Activated T-cell treated with anti-CD3 and anti-CD28 coated beads, Interleukin-2, amount 50 U/mL, for 4 hours (primary cell): ENCODE data around the gene ATP6AP1. TPM values are rescaled to one million over a fixed set of nuclear protein-coding genes. Genes with fewer than 3 reads are reported as not detected.

Source experiments
- ATAC-seq, 2 donors: fragments of 200-7000 bp; cut with Tn5 transposase; one replicate each; pipeline ENCODE4 v1.10.0; 2021
- DNase-seq: peaks from one replicate; pipeline ENCODE4 v3.0.0-alpha.2; 2020
- H3K27me3 Mint-ChIP-seq: one replicate; pipeline ENCODE4 v1.8.0; 2021; ENCODE audit warnings: low read depth, mixed read lengths
- H3K36me3 Mint-ChIP-seq: one replicate; pipeline ENCODE4 v1.8.0; 2022; ENCODE audit warnings: mixed read lengths; ENCODE audit not compliant: insufficient read depth
- H3K4me1 Mint-ChIP-seq: one replicate; pipeline ENCODE4 v1.8.0; 2021; ENCODE audit warnings: low read depth, mixed read lengths
- H3K4me3 Mint-ChIP-seq: one replicate; pipeline ENCODE4 v1.8.0; 2021; ENCODE audit warnings: mild to moderate bottlenecking, moderate library complexity, mixed read lengths
- H3K9me3 Mint-ChIP-seq: one replicate; pipeline ENCODE4 v1.8.0; 2021; ENCODE audit warnings: mixed read lengths
- total RNA-seq, 3 donors: library from RNA; stranded (reverse); gene quantifications; one replicate each; pipeline ENCODE4 v1.2.1, GENCODE V29; 2021

ATP6AP1 gene
- total RNA-seq, 3 donors from 2014 or later: 33.7 to 42.2 (median 40.8) TPM

- DNase-seq: no peak
- no peak overlapping the region for H3K4me3 Mint-ChIP-seq
- H3K27me3 Mint-ChIP-seq: no peaks in the 10 kb centered on the region
- no peaks in the 10 kb centered on the region for H3K36me3 Mint-ChIP-seq
- peaks cover 8% of the 10 kb centered on the region for H3K4me1 Mint-ChIP-seq
- no peaks in the 10 kb centered on the region for H3K9me3 Mint-ChIP-seq
- no peak for ATAC-seq
Observed at GRCh38 chrX:154462396-154462795, 33.9 kb downstream of the ATP6AP1 start.

GRCh38 chrX:154463611-154464220 lies 35.2 kb downstream of the ATP6AP1 start:
- Mint-ChIP-seq H3K4me3 (no peak overlapping the region), H3K4me1 (peaks cover 7% of the 10 kb centered on the region), H3K27me3 (no peaks in the 10 kb centered on the region), H3K9me3 (no peaks in the 10 kb centered on the region), H3K36me3 (no peaks in the 10 kb centered on the region)
- ATAC-seq (no peak), DNase-seq (no peak)

- H3K36me3 Mint-ChIP-seq: no peaks in the 10 kb centered on the region
- no peaks in the 10 kb centered on the region for H3K27me3 Mint-ChIP-seq
- H3K4me1 Mint-ChIP-seq: peaks cover 2% of the 10 kb centered on the region
- DNase-seq (no peak), ATAC-seq (no peak)
- no peaks in the 10 kb centered on the region for H3K9me3 Mint-ChIP-seq
- no peak overlapping the region for H3K4me3 Mint-ChIP-seq
Observed at GRCh38 chrX:154464806-154465365, 36.4 kb downstream of the ATP6AP1 start.

GRCh38 chrX:154465601-154466000 lies 37.1 kb downstream of the ATP6AP1 start:
- ATAC-seq: no peak
- H3K36me3 Mint-ChIP-seq: no peaks in the 10 kb centered on the region
- no peaks in the 10 kb centered on the region for H3K27me3 Mint-ChIP-seq
- no peaks in the 10 kb centered on the region for H3K9me3 Mint-ChIP-seq
- no peak for DNase-seq
- H3K4me1 Mint-ChIP-seq: peaks cover 2% of the 10 kb centered on the region
- no peak overlapping the region for H3K4me3 Mint-ChIP-seq

GRCh38 chrX:154466036-154466435 lies 37.6 kb downstream of the ATP6AP1 start:
- Mint-ChIP-seq H3K4me3 (no peak overlapping the region), H3K9me3 (no peaks in the 10 kb centered on the region), H3K4me1 (peaks cover 2% of the 10 kb centered on the region), H3K36me3 (no peaks in the 10 kb centered on the region), H3K27me3 (no peaks in the 10 kb centered on the region)
- ATAC-seq (no peak), DNase-seq (no peak)

GRCh38 chrX:154466907-154467306 lies 38.4 kb downstream of the ATP6AP1 start:
- no peaks in the 10 kb centered on the region for H3K27me3 Mint-ChIP-seq
- H3K9me3 Mint-ChIP-seq: no peaks in the 10 kb centered on the region
- H3K4me1 Mint-ChIP-seq: no peaks in the 10 kb centered on the region
- ATAC-seq (no peak), DNase-seq (no peak)
- no peaks in the 10 kb centered on the region for H3K36me3 Mint-ChIP-seq
- H3K4me3 Mint-ChIP-seq: no peak overlapping the region

- H3K36me3 Mint-ChIP-seq: no peaks in the 10 kb centered on the region
- ATAC-seq: no peak
- H3K4me1 Mint-ChIP-seq: no peaks in the 10 kb centered on the region
- H3K4me3 Mint-ChIP-seq: no peak overlapping the region
- no peak for DNase-seq
- no peaks in the 10 kb centered on the region for H3K9me3 Mint-ChIP-seq
- no peaks in the 10 kb centered on the region for H3K27me3 Mint-ChIP-seq
Observed at GRCh38 chrX:154467556-154467955, 39.1 kb downstream of the ATP6AP1 start.

GRCh38 chrX:154468217-154468616 lies 39.7 kb downstream of the ATP6AP1 start:
- H3K9me3 Mint-ChIP-seq: no peaks in the 10 kb centered on the region
- DNase-seq (no peak), ATAC-seq (no peak)
- no peaks in the 10 kb centered on the region for H3K4me1 Mint-ChIP-seq
- no peaks in the 10 kb centered on the region for H3K36me3 Mint-ChIP-seq
- no peaks in the 10 kb centered on the region for H3K27me3 Mint-ChIP-seq
- H3K4me3 Mint-ChIP-seq: no peak overlapping the region

GRCh38 chrX:154469114-154469513 lies 40.6 kb downstream of the ATP6AP1 start:
- Mint-ChIP-seq H3K27me3 (no peaks in the 10 kb centered on the region), H3K9me3 (no peaks in the 10 kb centered on the region), H3K4me3 (no peak overlapping the region), H3K36me3 (no peaks in the 10 kb centered on the region), H3K4me1 (no peaks in the 10 kb centered on the region)
- ATAC-seq (no peak), DNase-seq (no peak)

GRCh38 chrX:154469880-154470279 lies 41.4 kb downstream of the ATP6AP1 start:
- Mint-ChIP-seq H3K9me3 (no peaks in the 10 kb centered on the region), H3K36me3 (no peaks in the 10 kb centered on the region)
- DNase-seq: no peak

GRCh38 chrX:154470434-154470833 lies 42.0 kb downstream of the ATP6AP1 start:
- Mint-ChIP-seq H3K9me3 (no peaks in the 10 kb centered on the region), H3K36me3 (no peaks in the 10 kb centered on the region), H3K27me3 (no peaks in the 10 kb centered on the region), H3K4me1 (no peaks in the 10 kb centered on the region), H3K4me3 (no peak overlapping the region)
- ATAC-seq (no peak), DNase-seq (no peak)

More at GRCh38 chrX:154469880-154470279, 41.4 kb downstream of the ATP6AP1 start:
- ATAC-seq: no peak
- Mint-ChIP-seq H3K27me3 (no peaks in the 10 kb centered on the region), H3K4me3 (no peak overlapping the region), H3K4me1 (no peaks in the 10 kb centered on the region)

GRCh38 chrX:154470914-154471568 lies 42.6 kb downstream of the ATP6AP1 start:
- Mint-ChIP-seq H3K4me3 (no peak overlapping the region), H3K36me3 (no peaks in the 10 kb centered on the region), H3K27me3 (no peaks in the 10 kb centered on the region), H3K4me1 (peaks cover 2% of the 10 kb centered on the region), H3K9me3 (no peaks in the 10 kb centered on the region)
- ATAC-seq (no peak), DNase-seq (no peak)

GRCh38 chrX:154471839-154472684 lies 43.6 kb downstream of the ATP6AP1 start:
- no peak for ATAC-seq

More at GRCh38 chrX:154471839-154472684, 43.6 kb downstream of the ATP6AP1 start:
- DNase-seq: no peak
- H3K9me3 Mint-ChIP-seq: no peaks in the 10 kb centered on the region
- H3K27me3 Mint-ChIP-seq: no peaks in the 10 kb centered on the region
- no peak overlapping the region for H3K4me3 Mint-ChIP-seq
- H3K4me1 Mint-ChIP-seq: peaks cover 2% of the 10 kb centered on the region
- no peaks in the 10 kb centered on the region for H3K36me3 Mint-ChIP-seq
